Astrocyte (in vitro differentiated cells and primary cell): ENCODE data around the gene CECR2. TPM values are rescaled to one million over a fixed set of nuclear protein-coding genes. Genes with fewer than 3 reads are reported as not detected.

Experiments used
- DNase-seq: peaks from one replicate; pipeline ENCODE4 v3.0.0-alpha.2; 2010; ENCODE audit warnings: low read depth
- FAIRE-seq: peaks from 2 replicates; lab custom pipeline; 2011; peaks lifted over from hg19 to GRCh38; lab: Jason Lieb, UNC
- H2AFZ ChIP-seq: 2 replicates; pipeline ENCODE4 v1.6.0; 2012; ENCODE audit warnings: low read depth, low read length, inconsistent platforms
- H3K27ac ChIP-seq: 2 replicates; pipeline ENCODE4 v1.5.1; 2011; ENCODE audit warnings: low read depth, low read length, inconsistent platforms
- H3K27me3 ChIP-seq: 2 replicates; pipeline ENCODE4 v1.6.0; 2011; ENCODE audit warnings: low read length, inconsistent platforms; ENCODE audit not compliant: insufficient read depth
- H3K36me3 ChIP-seq: 2 replicates; pipeline ENCODE4 v1.5.1; 2011; ENCODE audit warnings: low read length, inconsistent platforms; ENCODE audit not compliant: insufficient read depth
- H3K4me1 ChIP-seq: 2 replicates; pipeline ENCODE4 v1.5.1; 2011; ENCODE audit warnings: low read length, inconsistent platforms; ENCODE audit not compliant: insufficient read depth
- H3K4me2 ChIP-seq: 2 replicates; pipeline ENCODE4 v1.6.0; 2012; ENCODE audit warnings: low read length, inconsistent platforms
- H3K4me3 ChIP-seq: 2 replicates; pipeline ENCODE4 v1.5.1; 2011; ENCODE audit warnings: low read depth, mild to moderate bottlenecking, low read length, inconsistent platforms; ENCODE audit not compliant: insufficient read depth
- H3K79me2 ChIP-seq: 2 replicates; pipeline ENCODE4 v1.6.0; 2012; ENCODE audit warnings: mild to moderate bottlenecking, low read length, inconsistent platforms; ENCODE audit not compliant: insufficient read depth
- H3K9ac ChIP-seq: 2 replicates; pipeline ENCODE4 v1.6.0; 2012; ENCODE audit warnings: mild to moderate bottlenecking, low read length, inconsistent platforms
- H3K9me3 ChIP-seq: 2 replicates; pipeline ENCODE4 v1.5.1; 2012; ENCODE audit warnings: low read depth, mild to moderate bottlenecking, low read length, inconsistent platforms; ENCODE audit not compliant: insufficient read depth
- H4K20me1 ChIP-seq: 2 replicates; pipeline ENCODE4 v1.6.0; 2012; ENCODE audit warnings: low read length, inconsistent platforms; ENCODE audit not compliant: insufficient read depth
- H3K27ac Mint-ChIP-seq: one replicate; pipeline ENCODE4 v1.8.0; 2021; ENCODE audit warnings: mild to moderate bottlenecking, mixed read lengths; ENCODE audit not compliant: unreplicated experiment
- H3K27me3 Mint-ChIP-seq: one replicate; pipeline ENCODE4 v1.8.0; 2021; ENCODE audit warnings: low read depth, mixed read lengths; ENCODE audit not compliant: unreplicated experiment
- H3K36me3 Mint-ChIP-seq: one replicate; pipeline ENCODE4 v1.8.0; 2021; ENCODE audit warnings: low read depth, mixed read lengths; ENCODE audit not compliant: unreplicated experiment
- H3K4me1 Mint-ChIP-seq: one replicate; pipeline ENCODE4 v1.8.0; 2021; ENCODE audit warnings: low read depth, mixed read lengths; ENCODE audit not compliant: unreplicated experiment
- H3K4me3 Mint-ChIP-seq: one replicate; pipeline ENCODE4 v1.8.0; 2021; ENCODE audit warnings: mild to moderate bottlenecking, moderate library complexity, mixed read lengths; ENCODE audit not compliant: unreplicated experiment
- H3K9me3 Mint-ChIP-seq: one replicate; pipeline ENCODE4 v1.8.0; 2021; ENCODE audit warnings: mild to moderate bottlenecking, mixed read lengths; ENCODE audit not compliant: unreplicated experiment
- CTCF ChIP-seq: IDR thresholded peaks from 2 replicates; pipeline ENCODE4 v1.5.1; 2011; ENCODE audit warnings: low read depth, mild to moderate bottlenecking, inconsistent platforms, low read length, moderate library complexity; ENCODE audit not compliant: insufficient read depth
- EZH2 ChIP-seq: IDR thresholded peaks from 2 replicates; pipeline ENCODE4 v1.6.1; 2012; ENCODE audit warnings: mild to moderate bottlenecking, low read length, inconsistent platforms; ENCODE audit not compliant: insufficient read depth
- total RNA-seq: library from RNA; stranded (reverse); gene quantifications from 2 replicates; pipeline ENCODE4 v1.2.1, GENCODE V29; 2021

Gene CECR2
- total RNA-seq, 1 donor from 2014 or later, result 15.7 TPM

GRCh38 chr22:17375914-17376614 is 6.8 kb downstream of the CECR2 start:
- Histone ChIP-seq H3K9me3 (no peaks in the 10 kb centered on the region), H3K36me3 (no peaks in the 10 kb centered on the region), H3K27me3 (peaks cover 18% of the 10 kb centered on the region), H3K9ac (no peak overlapping the region), H3K4me1 (peaks cover 2% of the 10 kb centered on the region), H4K20me1 (no peaks in the 10 kb centered on the region), H2AFZ (no peak overlapping the region), H3K27ac (no peak overlapping the region), H3K4me3 (no peak overlapping the region), H3K4me2 (no peak overlapping the region), H3K79me2 (no peaks in the 10 kb centered on the region)
- FAIRE-seq (no peak), DNase-seq (no peak)
- H3K27ac Mint-ChIP-seq, result no peak overlapping the region
- TF ChIP-seq EZH2 (no peak), CTCF (no peak)
- H3K4me3 Mint-ChIP-seq, result no peak overlapping the region
- no peaks in the 10 kb centered on the region for H3K27me3 Mint-ChIP-seq
- peaks cover 22% of the 10 kb centered on the region for H3K4me1 Mint-ChIP-seq
- H3K9me3 Mint-ChIP-seq, result no peaks in the 10 kb centered on the region
- no peaks in the 10 kb centered on the region for H3K36me3 Mint-ChIP-seq

- H3K4me2 ChIP-seq, result no peak overlapping the region
- H3K4me3 ChIP-seq, result no peak overlapping the region
- Mint-ChIP-seq H3K27me3 (no peaks in the 10 kb centered on the region), H3K4me1 (peaks cover 22% of the 10 kb centered on the region), H3K36me3 (no peaks in the 10 kb centered on the region), H3K9me3 (no peaks in the 10 kb centered on the region), H3K27ac (no peak overlapping the region), H3K4me3 (no peak overlapping the region)
- H3K9ac ChIP-seq, result no peak overlapping the region
- DNase-seq (no peak), FAIRE-seq (no peak)
- H3K27ac ChIP-seq, result no peak overlapping the region
- TF ChIP-seq EZH2 (no peak), CTCF (no peak)
- no peaks in the 10 kb centered on the region for H3K79me2 ChIP-seq
- no peaks in the 10 kb centered on the region for H3K4me1 ChIP-seq
- H2AFZ ChIP-seq, result no peak overlapping the region
- peaks cover 9% of the 10 kb centered on the region for H3K27me3 ChIP-seq
- H4K20me1 ChIP-seq, result no peaks in the 10 kb centered on the region
- H3K36me3 ChIP-seq, result no peaks in the 10 kb centered on the region
- H3K9me3 ChIP-seq, result no peaks in the 10 kb centered on the region
These were observed 7.7 kb downstream of the CECR2 start for GRCh38 chr22:17376950-17377349.

DNA sequence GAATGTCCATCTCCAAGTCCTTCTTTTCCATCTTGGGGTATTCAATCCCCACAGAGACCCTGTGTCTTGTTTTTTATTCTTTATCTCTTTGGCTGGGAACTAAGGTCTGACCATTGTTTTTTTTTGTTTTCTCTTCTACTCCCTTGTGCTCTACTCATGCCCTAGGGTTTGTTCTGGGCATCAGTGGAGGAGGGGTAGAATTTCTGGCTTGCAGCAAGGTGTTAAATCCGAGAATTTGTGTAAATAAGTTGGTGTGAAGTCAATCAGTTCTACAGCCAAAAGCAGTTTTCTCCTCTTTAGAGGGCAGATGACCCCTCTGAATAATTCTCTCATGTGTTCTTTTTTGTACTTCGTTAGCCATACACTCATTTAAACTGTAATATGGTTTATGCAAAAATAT is 10.7 kb downstream of the CECR2 start:
- FAIRE-seq, result no peak
- H2AFZ ChIP-seq, result no peak overlapping the region
- no peak overlapping the region for H3K27ac ChIP-seq
- Mint-ChIP-seq H3K4me1 (peaks cover 25% of the 10 kb centered on the region), H3K27me3 (no peaks in the 10 kb centered on the region), H3K36me3 (peaks cover 5% of the 10 kb centered on the region), H3K4me3 (no peak overlapping the region), H3K27ac (peak overlapping the region; percentile 77), H3K9me3 (peaks cover 3% of the 10 kb centered on the region)
- no peaks in the 10 kb centered on the region for H3K9me3 ChIP-seq
- H3K79me2 ChIP-seq, result no peaks in the 10 kb centered on the region
- no peaks in the 10 kb centered on the region for H3K4me1 ChIP-seq
- DNase-seq, result no peak
- no peak overlapping the region for H3K4me3 ChIP-seq
- H3K9ac ChIP-seq, result no peak overlapping the region
- no peak for TF ChIP-seq CTCF
- no peak for TF ChIP-seq EZH2
- H4K20me1 ChIP-seq, result no peaks in the 10 kb centered on the region
- no peaks in the 10 kb centered on the region for H3K36me3 ChIP-seq
- H3K4me2 ChIP-seq, result no peak overlapping the region
- no peaks in the 10 kb centered on the region for H3K27me3 ChIP-seq
